Chondrocyte (in vitro differentiated cells): Measurements from ENCODE around the gene BOD1L1. TPM values are rescaled to one million over a fixed set of nuclear protein-coding genes. Genes with fewer than 3 reads are reported as not detected.

ENCODE experiments used
- DNase-seq: peaks from one replicate; pipeline ENCODE4 v3.0.0; 2021; ENCODE audit warnings: mixed read lengths, low spot score
- H3K27ac Mint-ChIP-seq: one replicate; pipeline ENCODE4 v1.8.0; 2021; ENCODE audit warnings: mild to moderate bottlenecking, moderate library complexity, mixed read lengths; ENCODE audit not compliant: unreplicated experiment
- H3K27me3 Mint-ChIP-seq: 2 replicates; pipeline ENCODE4 v1.8.0; 2021; ENCODE audit warnings: low read depth, mixed read lengths
- H3K36me3 Mint-ChIP-seq: 2 replicates; pipeline ENCODE4 v1.8.0; 2021; ENCODE audit warnings: low read depth, mixed read lengths
- H3K4me1 Mint-ChIP-seq: 2 replicates; pipeline ENCODE4 v1.8.0; 2021; ENCODE audit warnings: low read depth, mild to moderate bottlenecking, mixed read lengths
- H3K4me3 Mint-ChIP-seq: one replicate; pipeline ENCODE4 v1.8.0; 2021; ENCODE audit warnings: mild to moderate bottlenecking, moderate library complexity, mixed read lengths; ENCODE audit not compliant: unreplicated experiment
- H3K9me3 Mint-ChIP-seq: 2 replicates; pipeline ENCODE4 v1.8.0; 2021; ENCODE audit warnings: low read depth, mixed read lengths
- CTCF ChIP-seq: fragments of 200-600 bp; sonication (generic); IDR thresholded peaks from 2 replicates; pipeline ENCODE4 v1.5.0; 2021; ENCODE audit warnings: antibody characterized with exemption, mild to moderate bottlenecking, moderate library complexity
- total RNA-seq: library from RNA; stranded (reverse); gene quantifications from 3 replicates; pipeline ENCODE4 v1.2.1, GENCODE V29; 2021

The BOD1L1 gene
- total RNA-seq, 1 donor from 2014 or later, result 31.7 TPM

GRCh38 chr4:13588954-13589353 is 38.6 kb downstream of the BOD1L1 start:
- Mint-ChIP-seq H3K9me3 (no peaks in the 10 kb centered on the region), H3K4me3 (no peak overlapping the region), H3K27me3 (no peaks in the 10 kb centered on the region), H3K36me3 (peaks cover 17% of the 10 kb centered on the region), H3K27ac (no peak overlapping the region), H3K4me1 (no peaks in the 10 kb centered on the region)
- DNase-seq, result no peak
- TF ChIP-seq CTCF, result no peak

GRCh38 chr4:13584481-13584880 is 43.0 kb downstream of the BOD1L1 start:
- H3K36me3 Mint-ChIP-seq, result peaks cover 33% of the 10 kb centered on the region
- no peak overlapping the region for H3K4me3 Mint-ChIP-seq
- no peaks in the 10 kb centered on the region for H3K27me3 Mint-ChIP-seq
- TF ChIP-seq CTCF, result no peak
- no peak overlapping the region for H3K27ac Mint-ChIP-seq
- no peaks in the 10 kb centered on the region for H3K9me3 Mint-ChIP-seq
- no peaks in the 10 kb centered on the region for H3K4me1 Mint-ChIP-seq
- no peak for DNase-seq

GRCh38 chr4:13580036-13580435 is 47.5 kb downstream of the BOD1L1 start:
- Mint-ChIP-seq H3K4me1 (no peaks in the 10 kb centered on the region), H3K36me3 (peaks cover 45% of the 10 kb centered on the region), H3K9me3 (no peaks in the 10 kb centered on the region), H3K27me3 (no peaks in the 10 kb centered on the region), H3K4me3 (no peak overlapping the region), H3K27ac (no peak overlapping the region)
- DNase-seq, result no peak
- TF ChIP-seq CTCF, result no peak

- peaks cover 47% of the 10 kb centered on the region for H3K36me3 Mint-ChIP-seq
- no peak for DNase-seq
- no peak overlapping the region for H3K27ac Mint-ChIP-seq
- no peak overlapping the region for H3K4me3 Mint-ChIP-seq
- TF ChIP-seq CTCF, result no peak
- H3K4me1 Mint-ChIP-seq, result no peaks in the 10 kb centered on the region
- H3K9me3 Mint-ChIP-seq, result no peaks in the 10 kb centered on the region
- H3K27me3 Mint-ChIP-seq, result no peaks in the 10 kb centered on the region
Measured at GRCh38 chr4:13577660-13578059, 49.9 kb downstream of the BOD1L1 start.

- H3K4me1 Mint-ChIP-seq, result no peaks in the 10 kb centered on the region
- TF ChIP-seq CTCF, result no peak
- no peaks in the 10 kb centered on the region for H3K27me3 Mint-ChIP-seq
- H3K36me3 Mint-ChIP-seq, result peaks cover 44% of the 10 kb centered on the region
- H3K9me3 Mint-ChIP-seq, result no peaks in the 10 kb centered on the region
- DNase-seq, result no peak
- H3K4me3 Mint-ChIP-seq, result no peak overlapping the region
- no peak overlapping the region for H3K27ac Mint-ChIP-seq
Measured at GRCh38 chr4:13570916-13571315, 56.6 kb downstream of the BOD1L1 start.
